Psoas muscle (tissue), 8 donors: ENCODE measurements around the gene YWHAG. TPM values are rescaled to one million over a fixed set of nuclear protein-coding genes. Genes with fewer than 3 reads are reported as not detected.

Experiments
- ATAC-seq, 4 donors: fragments of 200-7000 bp; cut with Tn5 transposase; one replicate each; pipeline ENCODE4 v1.9.1; 2020; ENCODE audit warnings: moderate library complexity in 3 of 4, mild to moderate bottlenecking in 2 of 4
- DNase-seq, 2 donors: peaks; one replicate each; pipeline ENCODE4 v3.0.0-alpha.2; 2020
- H3K27ac ChIP-seq: fragments of 200-600 bp; one replicate; pipeline ENCODE4 v1.8.0; 2022
- H3K27me3 ChIP-seq, 3 donors: fragments of 200-600 bp in 1 of 3; one replicate each; pipeline versions ENCODE4 v1.6.1 to v1.8.0; 2013 to 2022; ENCODE audit warnings: low read length in 2 of 3, mild to moderate bottlenecking in 2 of 3, moderate library complexity in 1 of 3; ENCODE audit not compliant: insufficient read depth in 3 of 3
- H3K36me3 ChIP-seq, 2 donors: fragments of 200-600 bp in 1 of 2; one replicate each; pipeline versions ENCODE4 v1.6.1 to v1.8.0; 2013 to 2022; ENCODE audit warnings: low read depth in 1 of 2, mild to moderate bottlenecking in 1 of 2, moderate library complexity in 1 of 2; ENCODE audit not compliant: insufficient read depth in 1 of 2
- H3K4me1 ChIP-seq: fragments of 200-600 bp; one replicate; pipeline ENCODE4 v1.8.0; 2022
- H3K4me3 ChIP-seq: fragments of 200-600 bp; one replicate; pipeline ENCODE4 v1.8.0; 2022; ENCODE audit warnings: mild to moderate bottlenecking
- H3K9me3 ChIP-seq: fragments of 200-600 bp; one replicate; pipeline ENCODE4 v1.8.0; 2022
- CTCF ChIP-seq: fragments of 200-600 bp; IDR thresholded peaks from one replicate; pipeline ENCODE4 v1.8.0; 2022; ENCODE audit warnings: antibody characterized with exemption
- WGBS, 3 donors: extraction: QIAGEN DNeasy Blood & Tissue Kit; methylation state at CpG; one replicate each; pipeline versions ENCODE4 v1.1.6 to v1.1.7; 2013; 5-methylcytosine and 5-hydroxymethylcytosine counted together
- intact Hi-C, 2 donors: fragments of 100-400 bp; cut with DNase I; formaldehyde crosslinking; loops; one replicate each; pipeline versions ENCODE4 v1.11.0 to v1.14.2; 2022
- polyA plus RNA-seq, 3 donors: library from polyadenylated mRNA; stranded (reverse); fragments of 200-250 nt; gene quantifications; one replicate each; pipeline ENCODE4 v1.2.3, GENCODE V29; 2013
- total RNA-seq, 4 donors: library from RNA; stranded (reverse); fragmentation: NEBNext Ultra II Directional in 2 of 4; extraction: Animal tissue kit (Norgen Biotek cat#: 25700) in 2 of 4; gene quantifications; one replicate each; pipeline versions ENCODE4 v1.2.1 to v1.2.4, GENCODE V29; 2021 to 2023
- donor health status: healthy with polysubstance abuse.
- donor health status: DM: no; HTN: no; CAD: no; lungs with moderate emphysema.
- donor health status: Bipolar disorder and iron deficiency.
- donor health status: healthy.
- donor health status: DM: yes; HTN: yes; CAD: no.
- donor health status: DM: no; HTN: no; CAD: no.
- donor health status: DM: no; HTN: no; CAD: no.
- donor health status: DM: yes; HTN: yes; CAD: no.

YWHAG gene
- total and polyA plus RNA-seq, 7 donors, result 204 to 523 (median 398) TPM

DNA sequence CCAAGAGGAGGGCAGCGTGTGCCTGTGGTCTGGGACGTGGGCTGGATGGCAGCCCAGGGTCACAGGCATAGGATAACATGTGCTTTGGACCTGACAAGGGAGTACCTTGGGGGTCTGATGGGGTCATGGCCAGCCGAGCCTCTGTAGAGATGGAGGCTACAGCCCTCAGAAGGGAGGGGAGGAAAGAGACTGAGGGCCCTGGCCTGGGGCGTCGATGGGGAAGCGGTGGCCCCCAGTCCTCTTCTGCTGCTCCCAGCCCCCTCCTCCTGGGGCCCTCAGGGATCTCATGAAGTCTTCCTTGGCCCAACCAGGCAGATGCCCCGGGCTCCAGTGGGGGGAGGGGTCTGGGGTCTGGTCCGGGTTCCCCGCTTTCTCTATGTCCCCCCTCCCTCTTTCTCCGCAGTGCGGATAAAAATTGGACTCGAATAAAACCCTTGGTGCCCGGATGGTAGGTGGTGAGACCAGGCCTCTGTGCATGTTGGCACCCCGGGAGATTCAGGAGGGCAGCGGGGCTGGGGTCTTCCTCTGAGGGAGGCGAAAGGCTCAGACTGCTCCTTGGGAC is 71.9 kb downstream of the YWHAG start:
- peaks cover 0 to 19% (median 7%) of the 10 kb centered on the region in 3 donors for H3K27me3 ChIP-seq
- no peak overlapping the region for H3K27ac ChIP-seq
- TF ChIP-seq CTCF, result no peak
- 86 to 89% (median 87%) methylated on average over 15 to 16 of the region's 16 CpGs for WGBS, 3 donors
- intact Hi-C loops, result no loop called here
- H3K4me3 ChIP-seq, result no peak overlapping the region
- ATAC-seq (no peak), DNase-seq (no peak)
- H3K9me3 ChIP-seq, result no peaks in the 10 kb centered on the region
- no peaks in the 10 kb centered on the region for H3K36me3 ChIP-seq
- peaks cover 10% of the 10 kb centered on the region for H3K4me1 ChIP-seq

DNA sequence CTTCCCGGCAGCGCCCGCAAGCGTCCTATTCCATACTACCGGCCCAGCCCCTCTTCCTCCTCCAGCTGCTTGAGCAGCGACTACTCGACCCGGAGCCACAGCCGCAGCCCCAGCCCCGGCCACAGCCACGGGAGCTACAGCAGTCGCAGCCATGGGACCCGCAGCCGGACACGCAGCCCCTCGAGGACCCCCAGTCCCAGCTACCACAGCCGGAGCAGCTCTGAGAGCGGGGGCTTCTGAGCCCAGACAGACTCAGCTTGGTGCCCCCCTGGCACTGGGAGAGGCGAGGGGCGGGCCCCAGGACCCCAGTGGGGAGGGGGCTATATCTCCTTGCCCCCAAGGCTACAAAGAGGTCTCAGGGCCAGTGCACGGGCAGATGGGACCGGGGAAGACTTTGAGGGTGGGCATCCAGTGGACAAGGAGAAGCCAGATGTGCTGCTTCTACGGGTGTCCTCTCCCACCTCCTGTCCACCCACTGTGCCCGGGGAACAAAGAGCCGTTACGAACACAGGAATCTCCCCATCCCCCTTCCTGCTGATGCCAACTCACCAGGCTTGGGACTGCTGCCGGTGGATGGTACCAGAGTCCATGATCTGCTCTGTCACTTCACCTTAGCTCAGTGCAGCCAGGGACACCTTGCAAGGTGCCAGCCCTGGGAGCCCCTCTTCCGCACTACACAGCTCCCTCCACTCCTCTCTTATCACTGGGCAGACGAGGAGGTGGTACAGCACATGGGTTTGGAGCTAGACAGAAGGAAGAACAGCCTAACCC is 73.0 kb downstream of the YWHAG start:
- no peak overlapping the region for H3K4me3 ChIP-seq
- no peaks in the 10 kb centered on the region for H3K36me3 ChIP-seq
- DNase-seq (no peak), ATAC-seq (no peak)
- intact Hi-C loops, result loop anchor here in 1 of 2 donors (2.0 kb wide), 1 partner anchor 107 kb away; no protein-coding TSS in a partner anchor
- no peak overlapping the region for H3K27ac ChIP-seq
- H3K9me3 ChIP-seq, result no peaks in the 10 kb centered on the region
- H3K27me3 ChIP-seq, result peaks cover 0 to 24% (median 9%) of the 10 kb centered on the region in 3 donors
- 80 to 82% (median 81%) methylated on average over 28 to 29 of the region's 29 CpGs for WGBS, 3 donors
- no peaks in the 10 kb centered on the region for H3K4me1 ChIP-seq
- TF ChIP-seq CTCF, result no peak

- ATAC-seq, result no peak
- Histone ChIP-seq H3K27me3 (peaks cover 0 to 31% (median 9%) of the 10 kb centered on the region in 3 donors), H3K27ac (no peak overlapping the region)
These were observed 75.3 kb downstream of the YWHAG start for GRCh38 chr7:76283254-76284159.

More at GRCh38 chr7:76283254-76284159, 75.3 kb downstream of the YWHAG start:
- Histone ChIP-seq H3K4me1 (no peaks in the 10 kb centered on the region), H3K9me3 (no peaks in the 10 kb centered on the region), H3K4me3 (no peak overlapping the region), H3K36me3 (no peaks in the 10 kb centered on the region)
- DNase-seq, result no peak
- WGBS, 3 donors, result 65 to 72% (median 67%) methylated on average over 12 to 17 of the region's 17 CpGs
- TF ChIP-seq CTCF, result no peak
- intact Hi-C loops, result loop anchor here in 1 of 2 donors (2.0 kb wide), 1 partner anchor 105 kb away; no protein-coding TSS in a partner anchor
